HG03521 (cell line): ENCODE results near the gene ARHGAP42.
"Not testable (repeated sequence)": the region's sequence is repeated elsewhere in the genome, so short reads cannot be mapped to it uniquely, and the experiment has no call there.

ENCODE experiments used
- ATAC-seq: cut with Tn5 transposase; IDR thresholded peaks from one replicate; pipeline ENCODE4 v1.9.1; 2021; ENCODE audit warnings: mild to moderate bottlenecking, moderate library complexity; ENCODE audit not compliant: unreplicated experiment

ARHGAP42 gene

DNA sequence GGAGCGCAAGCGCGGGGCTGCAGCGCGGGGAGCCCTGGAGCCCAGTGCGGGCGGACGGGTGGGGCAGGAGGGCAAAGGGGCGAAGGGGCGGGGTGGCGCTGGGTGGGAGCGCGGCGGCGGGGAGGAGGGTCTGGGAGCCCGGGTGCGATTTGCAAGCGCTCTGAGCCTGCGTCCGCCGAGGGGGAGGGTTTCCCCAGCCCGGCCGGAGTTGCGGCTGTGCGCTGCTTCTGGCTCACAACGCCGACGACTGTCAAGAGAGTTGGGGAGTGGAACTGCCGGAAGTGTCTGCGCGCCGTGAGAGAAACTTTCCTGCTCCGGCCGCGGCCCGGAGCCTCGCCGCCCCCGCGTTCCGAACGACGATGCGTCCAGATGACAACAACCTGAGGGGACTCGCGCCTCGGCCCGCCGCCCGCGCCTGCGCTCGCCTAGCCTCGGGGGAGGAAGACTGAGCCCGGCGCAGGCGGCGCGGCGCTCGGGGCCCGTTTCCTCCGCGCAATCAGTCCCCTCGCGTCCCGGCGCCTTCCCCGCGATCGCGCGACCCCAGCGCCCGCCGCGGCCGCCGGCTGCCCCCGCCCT, at the start of gene ARHGAP42:
ARHGAP42 (plus strand) TSS at position 235 of the 576 bp plus-strand sequence. CDS start 391 bp downstream, outside the sequence.
- peak; percentile 71 for ATAC-seq

GRCh38 chr11:100637706-100638105, 49.4 kb upstream of the ARHGAP42 start:
- no peak for ATAC-seq

DNA sequence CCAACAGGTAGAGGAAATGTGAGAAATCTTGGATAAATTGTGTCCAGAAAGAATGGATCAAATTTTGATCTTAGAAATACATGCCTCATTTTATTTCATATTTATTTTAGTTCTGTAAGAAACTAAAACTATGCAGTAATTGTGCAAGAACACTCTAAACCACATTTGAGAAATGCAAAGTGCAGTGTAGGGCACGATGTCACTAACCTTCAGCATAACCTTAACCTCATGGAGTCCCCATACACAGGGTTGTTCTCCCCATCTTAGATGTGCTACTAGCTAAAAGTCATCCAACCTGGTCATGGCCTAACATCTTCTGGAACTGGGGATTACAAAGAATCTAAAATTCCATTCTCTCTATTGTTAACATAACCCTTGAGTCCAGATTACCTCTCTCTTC, 48.4 kb upstream of the ARHGAP42 start:
- no peak for ATAC-seq

DNA sequence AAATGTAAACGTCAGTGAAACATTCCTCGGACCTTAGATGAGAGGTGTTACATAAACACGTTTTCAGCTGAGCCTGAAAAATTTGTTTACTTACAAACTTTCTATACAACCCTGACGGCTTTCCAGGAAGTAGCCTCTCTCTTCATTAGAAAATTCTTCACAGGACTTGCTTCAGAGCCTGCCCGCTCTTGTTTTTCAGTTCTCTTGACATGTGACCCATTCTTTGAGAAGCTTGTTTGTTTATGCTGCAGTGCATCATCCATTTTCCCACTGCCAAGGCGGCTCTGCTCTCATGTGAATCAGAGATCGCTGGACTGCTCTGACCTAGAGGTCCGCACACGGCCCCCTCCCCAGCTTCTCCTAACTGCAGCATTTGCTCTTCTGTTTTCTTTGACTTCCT, 47.9 kb upstream of the ARHGAP42 start:
- no peak for ATAC-seq

GRCh38 chr11:100640071-100640470, 47.0 kb upstream of the ARHGAP42 start:
- no peak for ATAC-seq

- ATAC-seq = no peak
Observed at GRCh38 chr11:100640646-100641045, 46.4 kb upstream of the ARHGAP42 start.

GRCh38 chr11:100641456-100641855, 45.6 kb upstream of the ARHGAP42 start:
- ATAC-seq = no peak

DNA sequence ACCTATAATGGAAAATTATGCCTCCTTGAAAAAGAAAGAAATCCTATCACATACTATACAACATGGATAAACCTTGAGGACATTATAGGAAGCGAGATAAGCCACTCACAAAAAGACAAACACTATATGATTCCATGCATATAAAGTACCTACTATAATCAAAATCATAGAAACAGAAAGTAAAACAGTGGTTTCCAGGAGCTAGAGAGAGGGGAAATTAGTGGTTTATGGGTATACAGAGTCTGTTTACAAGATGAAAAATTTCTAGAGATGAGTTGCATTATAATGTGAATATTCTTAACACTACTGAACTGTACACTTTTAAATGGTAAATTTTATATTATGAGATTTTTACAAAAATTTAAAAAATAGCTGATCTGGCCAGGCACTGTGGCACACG, 40.5 kb upstream of the ARHGAP42 start:
- ATAC-seq = no peak

- ATAC-seq = no peak
Observed at GRCh38 chr11:100647861-100648260, 39.2 kb upstream of the ARHGAP42 start.

- no peak for ATAC-seq
Observed at GRCh38 chr11:100663583-100663982, 23.5 kb upstream of the ARHGAP42 start.

DNA sequence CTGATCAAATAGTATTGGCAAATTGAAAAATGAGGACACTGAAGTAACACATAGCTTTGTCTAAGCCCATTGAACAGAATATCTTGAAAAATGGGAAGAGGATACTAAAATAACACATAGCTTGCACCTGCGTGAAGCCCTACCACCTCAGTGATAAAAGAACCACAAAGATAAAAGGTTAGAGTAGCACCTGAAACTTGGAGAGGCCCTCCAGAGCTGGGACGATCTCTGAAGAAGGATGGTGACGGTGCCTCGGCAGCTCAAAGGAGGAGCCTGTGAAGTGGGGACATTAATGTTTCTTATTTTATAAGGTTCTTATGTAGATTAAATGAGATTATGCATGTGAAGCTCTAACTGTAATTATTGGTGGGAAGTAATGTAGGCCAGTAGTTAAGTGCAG, 23.1 kb upstream of the ARHGAP42 start:
- no peak for ATAC-seq

DNA sequence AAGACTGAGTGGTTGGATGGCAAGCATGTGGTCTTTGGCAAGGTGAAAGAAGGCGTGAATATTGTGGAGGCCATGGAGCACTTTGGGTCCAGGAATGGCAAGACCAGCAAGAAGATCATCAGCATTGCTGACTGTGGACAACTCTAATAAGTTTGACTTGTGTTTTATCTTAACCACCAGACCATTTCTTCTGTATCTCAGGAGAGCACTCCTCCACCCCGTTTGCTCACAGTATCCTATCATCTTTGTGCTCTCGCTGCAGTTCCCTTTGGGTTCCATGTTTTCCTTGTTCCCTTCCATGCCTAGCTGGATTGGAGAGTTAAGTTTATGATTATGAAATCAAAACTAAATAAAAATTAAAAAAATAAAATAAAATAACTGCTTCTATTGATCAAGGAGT, 20.3 kb upstream of the ARHGAP42 start:
- ATAC-seq = not testable (repeated sequence)

GRCh38 chr11:100667449-100667848, 19.6 kb upstream of the ARHGAP42 start:
- ATAC-seq = no peak

- no peak for ATAC-seq
Observed at GRCh38 chr11:100670140-100670539, 16.9 kb upstream of the ARHGAP42 start.

- ATAC-seq = no peak
Observed at GRCh38 chr11:100671471-100671870, 15.6 kb upstream of the ARHGAP42 start.

- no peak for ATAC-seq
Observed at GRCh38 chr11:100672498-100673033, 14.5 kb upstream of the ARHGAP42 start.

DNA sequence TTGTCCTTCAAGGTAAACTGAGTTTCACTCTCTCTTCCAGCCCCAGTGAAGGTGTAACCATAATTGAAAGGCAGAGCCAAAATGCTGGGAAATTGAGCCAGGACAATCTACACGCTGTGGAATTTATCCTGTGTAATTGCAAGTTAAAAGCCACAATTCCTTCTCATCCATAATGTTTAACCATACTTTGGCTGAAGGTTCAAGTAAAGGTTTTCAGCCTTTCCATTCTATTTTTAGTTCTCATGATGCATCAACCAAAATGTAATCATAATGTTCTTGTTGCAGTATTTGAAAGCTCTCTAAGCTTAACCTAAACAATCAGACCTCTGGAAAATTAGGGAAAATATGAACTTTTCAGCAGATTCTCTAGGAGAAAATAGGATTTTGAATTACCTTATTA, 14.0 kb upstream of the ARHGAP42 start:
- no peak for ATAC-seq

DNA sequence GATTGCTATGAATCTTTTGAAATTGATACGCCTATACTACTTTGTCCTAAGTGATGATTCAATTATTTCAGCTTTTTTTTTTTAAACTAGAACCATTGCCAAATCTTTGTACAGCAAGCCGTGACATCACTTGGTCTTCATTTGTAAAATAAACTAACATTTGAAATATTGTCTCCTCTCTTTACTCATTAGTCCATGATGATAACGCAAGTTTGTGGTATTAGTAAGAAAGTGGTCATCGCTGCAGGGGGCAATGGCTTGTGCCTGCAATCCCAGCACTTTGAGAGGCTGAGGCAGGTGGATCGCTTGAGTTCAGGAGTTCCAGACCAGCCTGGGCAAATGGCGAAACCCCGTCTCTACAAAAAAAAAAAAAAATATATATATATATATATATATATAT, 12.9 kb upstream of the ARHGAP42 start:
- ATAC-seq = no peak

DNA sequence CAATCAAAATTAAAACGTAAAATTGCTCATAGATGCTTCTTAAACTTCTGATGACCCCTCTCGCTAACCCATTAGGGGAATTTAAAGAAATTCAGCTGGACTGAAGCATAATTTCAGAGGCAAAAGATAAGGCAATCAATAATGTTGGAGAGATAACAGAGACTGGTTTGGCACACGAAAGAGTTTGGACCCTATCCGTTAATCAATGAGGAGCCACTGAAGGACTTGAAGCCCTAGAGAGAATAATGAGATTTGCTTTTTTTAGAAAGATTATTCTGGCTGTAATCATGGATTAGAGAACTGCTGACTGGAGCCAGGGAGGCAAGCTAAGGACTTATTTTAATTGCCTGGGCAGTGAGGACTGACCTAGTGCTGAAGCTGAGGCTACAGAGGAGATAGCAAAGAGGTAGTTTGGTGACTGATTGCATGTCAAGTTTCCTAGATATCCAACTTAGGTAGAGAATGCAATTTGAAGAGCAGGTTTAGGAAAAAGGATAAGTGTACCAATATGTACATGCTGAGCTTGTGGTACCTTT, 11.9 kb upstream of the ARHGAP42 start:
- no peak for ATAC-seq

GRCh38 chr11:100676901-100677300, 10.2 kb upstream of the ARHGAP42 start:
- ATAC-seq = no peak

DNA sequence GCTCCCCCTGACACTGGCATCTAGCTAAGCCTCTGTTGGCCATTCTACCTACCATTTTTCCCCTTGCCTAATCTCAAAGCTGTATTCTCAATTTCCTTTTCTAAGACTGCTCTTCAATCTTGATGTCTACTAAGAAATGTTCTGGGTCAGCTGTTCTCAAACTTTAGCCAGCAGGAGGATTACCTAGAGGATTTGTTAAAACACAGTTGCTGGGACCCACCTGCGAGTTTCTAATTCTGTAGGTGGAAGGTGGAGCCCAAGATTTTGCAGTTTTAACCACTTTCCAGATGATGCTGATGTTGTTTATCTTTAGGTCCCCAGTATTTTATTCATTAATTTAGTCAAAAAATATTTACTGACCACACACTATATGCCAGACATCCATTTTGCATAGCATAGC, 9.3 kb upstream of the ARHGAP42 start:
- no peak for ATAC-seq

- ATAC-seq = no peak
Observed at GRCh38 chr11:100680070-100680469, 7.0 kb upstream of the ARHGAP42 start.

GRCh38 chr11:100681064-100681502, 6.0 kb upstream of the ARHGAP42 start:
- ATAC-seq = peak; percentile 100
